Central memory CD4-positive, alpha-beta T cell (primary cell): ENCODE results near the gene NPLOC4.

Source experiments
- DNase-seq: peaks from one replicate; pipeline ENCODE4 v3.0.0; 2022

NPLOC4 gene

DNA sequence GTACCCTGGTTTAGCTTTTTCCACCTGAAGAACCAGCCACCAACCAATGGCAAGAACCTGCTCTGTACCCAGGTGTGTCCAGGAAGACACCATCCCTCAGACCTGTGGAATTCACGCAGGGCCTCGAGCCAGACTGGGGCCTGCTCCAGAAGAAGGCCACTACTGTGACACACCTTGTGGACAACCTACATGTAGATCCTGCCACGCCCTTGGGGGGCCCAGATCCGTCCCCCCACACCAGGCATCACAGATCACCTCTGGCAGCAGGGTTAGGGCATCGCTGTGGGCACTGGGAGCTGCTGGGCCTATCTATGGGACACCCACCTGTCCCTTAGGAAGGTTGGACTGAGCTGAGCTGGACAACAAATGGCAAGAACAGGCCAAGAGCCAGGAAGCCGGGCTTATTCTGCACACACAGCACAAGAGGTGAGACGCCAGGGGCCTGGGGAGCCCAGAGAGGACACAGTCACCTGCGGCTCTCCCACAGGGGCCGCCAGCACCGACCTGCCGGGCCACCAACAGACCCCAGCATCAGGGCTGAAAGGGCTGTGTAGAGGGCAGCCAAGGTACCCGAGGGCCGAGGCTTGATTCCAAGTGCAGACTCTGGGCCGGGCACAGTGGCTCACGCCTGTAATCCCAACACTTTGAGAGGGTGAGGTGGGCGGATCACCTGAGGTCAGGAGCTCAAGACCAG is 92.5 kb downstream of the NPLOC4 start:
- DNase-seq: no peak

DNA sequence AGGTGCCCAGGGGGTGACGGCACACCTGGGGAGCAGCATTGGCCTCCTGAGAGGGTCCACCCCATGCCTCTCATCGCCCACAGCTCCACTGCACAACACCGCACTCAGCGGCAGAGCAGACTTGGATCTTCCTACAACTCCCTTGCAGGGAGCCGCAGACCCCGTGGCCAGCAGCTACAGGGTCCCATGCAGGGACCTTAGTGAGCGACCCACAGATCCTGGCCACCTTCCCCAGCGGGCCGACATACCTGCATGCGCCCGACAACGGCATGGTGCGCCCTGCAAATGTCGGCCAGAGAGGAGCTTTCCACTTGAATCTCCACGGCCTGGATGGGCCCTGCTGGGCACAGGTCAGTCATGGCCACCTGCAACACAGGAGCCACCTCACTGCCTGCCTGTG is 93.2 kb downstream of the NPLOC4 start:
- no peak for DNase-seq

DNA sequence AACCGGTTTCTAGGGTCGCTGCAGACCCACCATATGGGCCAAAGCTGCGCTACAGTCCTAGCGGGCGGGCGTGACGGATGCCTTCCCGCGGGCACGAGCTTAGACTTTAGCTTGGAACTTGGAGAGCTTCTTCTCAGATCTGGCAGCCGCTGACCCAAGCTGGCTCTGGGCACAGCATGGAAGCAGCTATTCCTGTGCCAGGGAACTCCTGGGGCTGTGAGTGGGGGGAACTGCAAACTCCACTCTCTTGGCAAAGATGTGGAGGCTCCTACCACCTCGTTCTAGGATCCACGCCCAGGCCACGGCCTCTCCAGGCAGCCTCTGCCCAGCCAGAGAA is 93.6 kb downstream of the NPLOC4 start:
- DNase-seq: no peak

DNA sequence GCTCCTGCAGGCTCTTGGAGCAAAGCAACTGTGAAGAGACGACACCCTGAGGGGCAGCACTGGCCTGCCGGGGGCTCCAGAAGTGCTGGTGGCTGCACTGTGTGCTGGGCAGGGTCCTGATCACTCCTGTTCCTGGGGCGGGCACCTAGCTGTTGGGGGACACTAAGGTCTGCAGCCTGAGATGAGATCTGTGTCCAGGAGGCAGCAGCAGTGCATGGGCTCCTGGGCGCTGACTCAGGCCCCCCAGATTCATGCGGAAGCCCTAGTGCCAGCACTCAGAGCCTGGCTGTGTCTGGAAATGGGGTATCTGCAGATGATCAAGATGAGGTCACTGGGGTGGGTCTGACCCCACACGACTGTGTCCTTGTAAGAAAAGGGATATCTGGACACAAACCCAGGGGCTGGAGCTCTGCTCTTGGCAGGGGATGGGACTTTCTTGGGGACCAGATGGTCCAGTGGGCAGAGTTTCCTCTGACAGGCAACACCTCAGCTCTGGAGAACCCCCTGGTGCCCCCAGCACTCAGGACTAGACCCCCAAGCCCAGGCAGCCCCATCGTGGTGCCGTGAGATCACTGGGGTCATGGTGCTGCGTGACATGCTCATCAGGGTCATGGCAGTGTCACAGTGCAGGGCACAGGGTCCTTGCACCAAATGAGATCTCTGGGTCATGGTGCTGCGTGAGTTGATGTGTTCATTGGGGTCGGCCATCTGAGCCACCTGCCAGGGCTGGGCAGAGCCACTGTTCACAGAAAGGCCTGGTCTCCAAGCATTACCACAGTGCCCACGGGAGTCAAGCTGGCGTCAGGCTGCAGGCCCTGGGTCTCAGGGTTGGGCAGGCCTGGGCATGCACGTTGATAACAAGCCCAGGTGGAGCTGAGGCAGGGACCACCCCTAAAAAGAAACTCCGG is 94.2 kb downstream of the NPLOC4 start:
- no peak for DNase-seq

DNA sequence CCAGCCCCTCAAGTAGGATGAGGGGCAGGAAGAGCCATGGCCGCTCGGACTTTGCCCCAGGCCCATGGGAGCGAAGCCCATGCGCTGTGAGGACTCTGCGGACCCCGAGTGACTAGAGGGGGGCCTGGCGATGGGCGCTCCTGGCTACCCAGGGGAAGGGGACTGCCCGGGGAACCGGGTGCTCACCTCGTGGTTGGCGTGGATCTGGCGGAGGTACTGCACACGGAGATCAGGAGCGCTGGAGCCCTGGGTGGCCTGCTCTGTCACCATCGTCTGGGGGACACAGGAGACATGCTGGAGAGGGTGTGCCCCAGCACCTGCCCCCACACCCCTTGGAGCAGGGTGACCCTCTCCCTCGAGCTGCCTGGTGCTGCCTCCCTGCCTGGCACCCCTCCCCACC is 95.8 kb downstream of the NPLOC4 start:
- DNase-seq: no peak

DNA sequence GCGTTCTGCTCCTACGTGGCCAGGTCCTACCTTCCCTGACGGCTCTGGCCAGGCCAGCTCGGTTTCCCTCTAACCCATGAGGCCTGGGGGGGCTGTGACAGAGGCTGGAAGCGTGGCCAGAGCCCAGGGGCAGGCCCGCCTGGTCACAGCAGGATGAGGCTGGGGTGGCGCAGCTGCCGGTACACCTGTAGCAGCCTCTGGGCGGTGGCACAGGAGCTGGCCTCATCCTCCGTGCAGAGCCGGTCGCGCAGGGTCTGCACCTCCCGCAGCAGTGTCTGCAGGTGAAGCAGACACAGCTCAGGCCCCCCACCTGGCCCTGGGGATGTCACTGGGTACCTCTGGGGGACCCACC is 96.3 kb downstream of the NPLOC4 start:
- DNase-seq: no peak

DNA sequence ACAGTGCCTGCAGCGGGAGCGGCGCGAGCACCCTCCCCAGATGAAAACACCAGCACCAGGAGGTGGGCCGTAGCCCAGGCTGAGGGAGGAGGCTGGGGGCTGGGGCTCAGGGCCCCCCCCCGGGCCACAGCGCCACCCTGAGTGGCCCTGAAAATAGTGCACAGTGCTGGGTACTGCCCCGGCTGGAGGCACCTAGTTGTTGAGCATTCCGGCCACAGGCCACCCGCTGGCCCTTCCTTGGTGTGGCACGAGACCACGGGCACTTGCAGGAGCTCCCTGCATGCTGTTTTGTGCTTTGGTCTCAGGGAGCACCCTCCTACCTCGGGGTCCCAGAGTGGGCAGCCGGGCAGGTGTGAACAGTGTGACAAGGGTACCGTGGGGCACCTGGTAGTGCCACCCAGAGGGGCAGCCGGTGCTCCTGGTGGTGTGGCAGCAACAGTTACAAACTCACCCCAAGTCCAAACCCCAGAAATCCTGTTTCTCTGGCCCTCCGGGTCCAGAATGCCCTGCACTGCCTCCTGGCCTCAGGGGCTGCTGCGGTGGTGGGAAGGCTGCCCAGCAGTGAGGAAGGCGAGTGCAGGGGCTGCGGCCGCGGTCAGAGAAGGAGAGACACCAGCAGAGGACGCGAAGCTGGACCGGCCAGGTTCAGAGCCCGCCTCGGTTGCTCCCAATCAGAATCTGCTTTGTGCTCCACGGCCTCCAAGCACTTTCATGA is 96.8 kb downstream of the NPLOC4 start:
- DNase-seq: no peak

DNA sequence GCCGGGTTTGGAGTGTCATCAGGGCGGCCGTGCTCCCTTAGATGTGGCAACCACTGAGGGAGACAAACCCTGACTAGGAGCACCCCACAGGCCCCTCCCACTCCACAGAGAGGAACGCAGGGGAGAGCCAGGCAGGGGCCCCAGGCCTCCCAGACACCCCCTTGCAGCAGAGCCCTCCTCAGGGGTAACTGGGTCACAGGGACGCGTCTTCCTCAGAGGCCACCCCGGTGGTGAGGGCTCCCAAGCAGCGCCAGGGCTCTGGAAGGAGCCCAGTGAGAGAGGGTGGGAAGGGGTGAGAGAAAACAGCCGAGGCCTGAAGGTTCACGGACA is 97.4 kb downstream of the NPLOC4 start:
- DNase-seq: no peak

DNA sequence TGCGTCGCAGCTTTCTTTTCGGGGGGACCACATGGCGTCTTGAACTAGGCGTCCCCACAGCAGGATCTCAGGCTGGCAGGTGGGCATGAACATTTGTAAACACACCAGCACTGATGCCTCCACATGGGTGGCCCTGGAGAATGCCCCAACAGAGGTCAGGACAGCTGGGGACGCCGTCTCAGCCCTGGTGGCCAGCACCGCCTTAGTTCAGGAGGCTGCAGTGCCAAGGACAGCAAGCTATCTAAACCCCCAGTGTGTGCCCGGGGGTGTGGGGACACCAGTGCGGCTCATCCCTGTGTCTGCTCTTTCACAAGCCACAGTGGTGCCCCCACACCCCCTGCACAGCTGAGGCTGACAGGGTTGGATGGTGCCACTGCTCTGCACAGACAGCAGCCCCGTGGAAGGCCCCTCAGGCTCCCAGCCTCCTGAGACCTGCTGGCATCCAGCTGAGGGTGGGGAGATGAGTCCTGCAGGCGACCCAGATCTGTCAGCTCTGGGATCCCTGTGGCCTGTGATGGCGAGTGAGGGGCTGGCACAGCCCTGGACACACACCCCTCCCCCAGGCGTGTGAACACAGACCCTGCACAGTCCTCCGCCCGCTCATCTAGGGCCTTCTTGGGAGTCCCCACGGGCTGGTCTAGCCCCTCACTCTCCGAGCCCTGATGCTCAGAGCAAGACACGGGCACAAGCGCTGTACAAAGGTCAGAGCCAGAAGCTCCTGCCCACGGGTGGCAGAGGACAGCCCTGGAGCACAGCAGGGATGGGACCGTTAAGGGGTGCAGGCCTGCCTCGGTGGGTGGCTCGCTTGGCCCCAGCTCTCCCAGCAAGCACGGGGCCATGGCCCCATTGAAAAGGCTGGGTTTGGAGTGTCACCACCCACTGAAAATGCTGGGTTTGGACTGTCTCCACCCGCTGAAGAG is 98.0 kb downstream of the NPLOC4 start:
- DNase-seq: no peak

DNA sequence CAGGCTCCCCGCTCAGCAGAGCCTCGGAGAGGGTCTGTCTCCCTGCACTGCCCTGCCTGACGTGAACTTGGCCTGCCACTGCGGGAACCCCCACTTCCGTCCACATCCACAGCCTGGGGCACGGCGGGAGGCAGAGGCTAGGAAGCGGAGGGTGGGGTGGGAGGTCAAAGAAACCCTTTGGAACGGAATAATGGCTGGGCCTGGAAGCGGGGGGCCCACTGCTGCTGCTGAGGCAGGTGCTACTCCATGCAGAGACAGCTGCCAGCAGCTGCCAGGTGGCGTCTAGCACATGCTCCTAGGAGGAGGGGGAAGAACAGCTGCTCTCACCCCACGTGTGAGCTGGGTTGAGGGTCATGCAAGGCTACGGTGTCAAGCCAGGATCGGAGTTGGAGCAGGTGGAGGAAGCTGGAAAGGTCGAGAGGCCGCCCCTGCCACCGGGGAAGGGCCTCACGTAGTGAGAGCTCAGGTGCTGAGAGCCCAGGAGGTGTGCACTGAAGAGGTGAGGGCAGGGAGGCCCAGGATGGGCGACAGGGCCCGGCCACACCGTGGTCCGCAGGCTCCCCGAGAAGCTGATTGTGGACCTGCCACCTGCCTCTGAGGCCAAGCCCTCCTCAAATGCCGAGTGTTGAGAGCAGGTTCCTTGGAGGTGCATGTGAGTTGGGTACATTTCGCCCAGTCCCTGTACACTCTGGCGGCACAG is 98.9 kb downstream of the NPLOC4 start:
- DNase-seq: no peak

DNA sequence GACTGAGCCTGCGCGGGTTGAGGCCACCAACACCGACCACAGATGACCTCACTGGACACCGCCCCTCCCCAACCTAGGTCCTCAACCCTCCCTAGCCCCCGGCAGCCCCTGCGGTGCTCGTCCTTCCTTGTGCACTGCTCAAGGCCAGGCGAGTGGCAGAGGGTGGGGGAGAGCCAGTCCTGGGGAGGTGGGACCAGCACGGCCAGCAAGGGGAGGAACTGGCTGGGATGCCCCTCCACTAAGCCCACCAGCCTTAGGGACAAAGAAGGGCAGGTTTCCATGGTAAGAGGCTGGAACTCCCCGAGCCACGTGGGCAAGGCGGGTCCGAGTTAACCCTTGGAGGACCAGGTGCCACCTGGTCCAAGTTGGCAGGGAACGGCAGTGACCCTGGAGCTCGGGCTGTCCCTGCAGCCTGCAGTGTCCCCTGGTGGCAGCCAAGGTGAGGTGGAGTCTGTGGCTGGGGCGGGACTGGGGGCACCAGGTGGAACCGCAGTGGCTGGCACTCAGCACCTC is 99.5 kb downstream of the NPLOC4 start:
- no peak for DNase-seq

DNA sequence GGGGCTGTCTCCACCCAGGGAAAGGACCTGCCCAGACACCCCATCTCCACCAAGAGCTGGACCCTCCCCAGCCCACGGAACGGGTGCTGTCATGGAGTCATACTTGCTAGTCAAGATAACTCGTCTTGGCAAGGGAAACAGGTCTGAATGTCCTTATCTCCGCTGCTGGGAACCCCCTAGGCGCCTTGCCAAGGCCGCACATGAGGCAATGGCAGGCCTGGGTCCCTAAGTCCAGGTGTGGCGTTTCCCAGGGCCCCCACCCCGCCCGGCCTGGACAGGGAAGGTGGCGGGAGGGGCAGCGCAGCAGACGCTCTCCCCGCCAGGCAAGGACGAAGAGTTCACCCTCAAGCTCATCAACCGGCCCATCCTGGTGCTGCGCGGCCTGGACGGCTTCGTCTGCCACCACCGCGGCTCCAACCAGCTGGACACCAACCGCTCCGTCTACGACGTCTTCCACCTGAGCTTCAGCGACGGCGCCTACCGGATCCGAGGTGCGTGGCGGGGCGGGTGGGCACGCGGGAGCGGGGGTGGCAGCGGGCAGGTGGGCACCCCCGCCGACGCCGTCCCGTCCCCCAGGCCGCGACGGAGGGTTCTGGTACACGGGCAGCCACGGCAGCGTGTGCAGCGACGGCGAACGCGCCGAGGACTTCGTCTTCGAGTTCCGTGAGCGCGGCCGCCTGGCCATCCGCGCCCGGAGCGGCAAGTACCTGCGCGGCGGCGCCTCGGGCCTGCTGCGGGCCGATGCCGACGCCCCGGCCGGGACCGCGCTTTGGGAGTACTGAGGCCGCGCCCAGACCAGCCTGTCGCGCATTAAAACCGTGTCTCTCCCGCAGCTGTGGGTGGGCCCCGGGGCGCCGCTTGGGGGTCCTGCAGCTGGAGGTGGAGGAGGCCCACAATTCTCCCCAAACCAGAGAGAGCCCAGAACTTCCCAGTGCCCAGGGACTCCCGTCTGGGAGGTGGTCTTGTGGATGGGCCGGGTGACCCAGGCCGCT is 100.3 kb downstream of the NPLOC4 start:
- DNase-seq: no peak

DNA sequence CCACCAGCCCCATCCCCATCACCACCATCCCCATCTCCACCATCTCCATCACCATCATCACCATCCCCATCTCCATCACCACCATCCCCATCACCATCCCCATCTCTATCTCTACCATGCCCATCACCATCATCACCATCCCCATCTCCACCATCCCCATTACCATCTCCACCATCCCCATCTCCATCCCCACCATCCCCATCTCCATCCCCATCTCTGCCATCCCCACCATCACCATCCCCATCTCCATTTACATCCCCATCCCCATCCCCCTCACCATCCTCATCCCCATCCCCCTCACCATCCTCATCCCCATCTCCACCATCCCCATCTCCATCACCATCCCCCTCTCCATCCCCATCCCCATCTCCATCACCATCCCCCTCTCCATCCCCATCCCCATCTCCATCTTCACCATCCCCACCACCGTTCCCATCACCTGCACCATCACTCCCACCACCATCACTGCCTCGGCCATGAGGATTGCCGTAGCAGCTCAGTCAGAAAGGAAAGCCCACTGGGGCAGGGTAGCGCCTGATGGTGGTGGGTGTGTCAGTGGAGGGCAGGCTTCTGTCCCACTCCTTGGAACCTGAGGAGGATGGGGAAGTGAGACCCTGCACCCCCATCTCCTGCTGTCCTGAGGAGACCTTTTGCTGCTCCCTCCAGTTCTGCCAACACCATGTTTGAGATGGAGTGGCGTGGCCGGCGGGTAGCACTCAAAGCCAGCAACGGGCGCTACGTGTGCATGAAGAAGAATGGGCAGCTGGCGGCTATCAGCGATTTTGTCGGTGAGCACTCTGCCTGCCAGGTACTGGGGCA is 101.2 kb downstream of the NPLOC4 start:
- DNase-seq: no peak

DNA sequence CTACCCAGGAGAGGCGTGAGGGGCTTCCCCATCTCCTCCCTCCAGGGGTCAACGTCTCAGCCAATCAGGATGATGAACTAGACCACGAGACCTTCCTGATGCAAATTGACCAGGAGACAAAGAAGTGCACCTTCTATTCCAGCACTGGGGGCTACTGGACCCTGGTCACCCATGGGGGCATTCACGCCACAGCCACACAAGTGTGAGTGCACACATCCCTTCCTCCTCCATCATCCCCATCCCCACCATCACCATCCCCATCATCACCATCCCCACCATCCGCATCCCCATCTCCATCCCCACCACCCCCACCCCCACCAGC is 101.9 kb downstream of the NPLOC4 start:
- DNase-seq: no peak

DNA sequence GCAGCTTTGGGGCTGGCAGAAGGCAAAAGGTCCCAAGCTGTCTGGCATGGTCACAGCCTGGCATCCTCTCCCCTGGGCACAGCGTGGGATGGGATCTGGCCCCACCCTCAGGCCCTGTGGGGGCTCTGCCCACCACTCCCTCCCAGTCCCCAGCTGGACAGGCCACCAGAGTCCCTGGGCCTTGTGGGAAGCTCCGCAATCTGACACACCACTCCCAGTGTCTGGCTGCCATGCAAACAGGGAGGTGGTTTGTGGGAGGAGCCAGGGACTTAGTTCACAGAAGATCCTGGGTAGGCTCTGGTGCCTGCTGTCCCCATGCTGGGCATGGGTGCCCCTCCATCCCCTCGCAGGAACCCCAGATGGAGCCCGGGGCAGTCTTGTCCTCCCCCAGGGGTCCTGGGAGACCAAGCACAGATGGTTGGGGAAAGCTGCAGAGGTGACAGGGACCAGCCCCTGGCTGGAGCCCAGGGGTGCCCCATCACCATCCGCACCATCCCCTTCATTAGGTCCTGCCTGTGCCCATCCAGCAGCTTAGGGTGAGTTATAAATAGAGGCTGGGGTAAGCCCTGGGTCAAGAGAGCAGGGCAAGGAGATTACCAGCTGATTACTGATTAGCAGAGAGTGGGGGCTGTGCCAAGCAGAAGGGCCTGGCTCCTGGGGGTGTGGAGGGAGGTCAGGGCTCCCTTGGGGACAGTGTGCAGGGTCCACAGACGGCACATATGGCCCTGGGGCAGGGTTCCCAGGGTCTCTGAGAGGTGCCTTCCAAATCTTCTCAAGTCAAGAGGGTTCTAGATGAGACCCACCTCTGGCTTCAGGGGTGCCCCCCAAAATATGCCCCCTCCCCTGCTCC is 102.5 kb downstream of the NPLOC4 start:
- DNase-seq: no peak

DNA sequence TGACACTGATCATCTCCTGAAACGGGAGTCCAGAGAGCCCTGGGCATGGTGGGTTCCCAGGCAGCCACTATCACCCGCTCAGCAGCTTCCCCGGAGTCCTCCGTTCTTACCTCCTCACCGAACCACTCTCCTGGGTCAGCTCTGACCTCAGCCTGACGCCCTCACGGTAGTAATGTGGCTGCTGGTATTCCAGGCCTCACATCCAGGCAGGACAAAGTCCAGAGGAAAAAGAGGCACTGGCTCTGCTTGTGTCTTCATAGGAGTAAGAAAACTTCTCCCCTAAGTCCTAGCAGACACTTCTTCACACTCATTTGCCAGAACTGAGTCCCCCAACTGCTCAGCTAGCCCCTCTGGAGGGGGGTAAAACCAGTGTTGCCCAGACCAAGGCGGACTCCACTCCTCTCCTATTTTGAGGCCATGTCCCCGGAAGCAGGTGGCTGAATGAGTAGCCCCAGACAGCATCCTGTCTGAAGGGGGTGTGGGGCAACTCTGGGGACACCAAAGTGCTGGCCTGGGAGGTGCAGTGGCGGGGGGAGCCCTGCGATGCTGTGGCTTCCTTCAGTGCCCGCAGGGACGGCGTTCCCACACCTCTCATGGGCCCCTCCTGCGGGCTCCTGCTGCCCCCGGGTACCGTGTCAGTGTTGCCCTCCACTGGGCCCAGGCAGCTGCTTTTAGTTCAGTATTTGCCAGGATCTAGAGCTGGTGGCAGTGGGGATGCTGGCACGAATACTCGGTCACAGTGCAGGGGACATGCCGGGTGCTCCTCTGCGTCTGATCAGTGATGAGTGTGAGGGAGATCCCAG is 103.4 kb downstream of the NPLOC4 start:
- DNase-seq: no peak

DNA sequence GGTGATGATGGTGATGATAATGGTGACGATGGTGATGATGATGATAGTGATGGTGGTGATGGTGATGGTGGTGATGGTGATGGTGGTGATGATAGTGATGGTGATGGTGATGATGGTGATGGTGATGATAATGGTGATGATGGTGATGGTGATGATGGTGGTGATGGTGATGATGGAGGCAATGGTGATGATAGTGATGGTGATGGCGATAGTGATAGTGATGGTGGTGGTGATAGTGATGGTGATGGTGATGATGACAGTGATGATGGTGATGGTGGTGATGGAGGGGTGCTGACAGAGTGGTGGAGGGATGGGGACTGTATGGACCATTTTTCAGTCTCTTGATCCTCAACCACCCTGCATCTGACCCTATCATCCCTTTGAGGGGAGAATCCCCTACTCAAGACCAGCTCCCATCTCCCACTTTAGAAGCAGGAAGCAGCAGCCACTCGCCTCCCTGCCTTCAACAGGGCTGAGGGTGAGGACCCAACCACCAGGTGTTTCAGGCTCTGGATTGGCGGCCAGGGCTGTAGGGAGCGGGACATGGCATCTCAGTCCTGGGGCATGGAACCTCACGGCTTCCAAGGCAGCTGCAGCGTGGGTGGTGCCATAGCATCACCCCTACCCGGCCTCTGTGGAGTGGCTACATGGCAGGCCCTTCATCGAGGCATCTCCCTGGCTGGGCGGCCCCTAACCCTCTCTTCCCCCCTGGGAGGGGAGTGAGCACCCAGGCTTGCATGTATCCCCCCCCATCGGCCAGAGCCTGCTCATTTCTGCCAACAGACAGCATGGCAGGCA is 104.2 kb downstream of the NPLOC4 start:
- no peak for DNase-seq
